ENCODE data around the gene DCAF4L1.

Gene DCAF4L1

GRCh38 chr4:41981456-41981855 is at the start of gene DCAF4L1:
Gene DCAF4L1, plus strand, starts transcription at chr4:41981756. Its CDS starts 37 bp downstream, at chr4:41981793.
- DNase-seq (ENCODE audit: low read depth): no peak

- no peak for DNase-seq (ENCODE audit: low read depth)
Observed at GRCh38 chr4:41932988-41933387, 48.6 kb upstream of the DCAF4L1 start.

- no peak for DNase-seq (ENCODE audit: low read depth)
Observed at GRCh38 chr4:41933997-41934503, 47.5 kb upstream of the DCAF4L1 start.

GRCh38 chr4:41934514-41934900 is 47.0 kb upstream of the DCAF4L1 start:
- no peak for DNase-seq (ENCODE audit: low read depth)

- peak; percentile 65 for DNase-seq (ENCODE audit: low read depth)
Observed at GRCh38 chr4:41934901-41935651, 46.5 kb upstream of the DCAF4L1 start, which contains the start of gene TMEM33. Gene TMEM33, plus strand, starts transcription at chr4:41935429. Its CDS starts 56 bp downstream, at chr4:41935485.

GRCh38 chr4:41935652-41936021 is 45.9 kb upstream of the DCAF4L1 start:
- DNase-seq (ENCODE audit: low read depth): no peak

GRCh38 chr4:41939016-41939626 is 42.4 kb upstream of the DCAF4L1 start:
- DNase-seq (ENCODE audit: low read depth): no peak

GRCh38 chr4:41940834-41941233 is 40.7 kb upstream of the DCAF4L1 start:
- DNase-seq (ENCODE audit: low read depth): no peak

GRCh38 chr4:41943506-41943905 is 38.0 kb upstream of the DCAF4L1 start:
- no peak for DNase-seq (ENCODE audit: low read depth)

GRCh38 chr4:41944089-41944488 is 37.5 kb upstream of the DCAF4L1 start:
- no peak for DNase-seq (ENCODE audit: low read depth)

GRCh38 chr4:41949531-41949930 is 32.0 kb upstream of the DCAF4L1 start:
- DNase-seq (ENCODE audit: low read depth): no peak

- no peak for DNase-seq (ENCODE audit: low read depth)
Observed at GRCh38 chr4:41957634-41958033, 23.9 kb upstream of the DCAF4L1 start.

GRCh38 chr4:41963105-41963504 is 18.5 kb upstream of the DCAF4L1 start:
- no peak for DNase-seq (ENCODE audit: low read depth)

- no peak for DNase-seq (ENCODE audit: low read depth)
Observed at GRCh38 chr4:41964401-41964800, 17.2 kb upstream of the DCAF4L1 start.

GRCh38 chr4:41967392-41967791 is 14.2 kb upstream of the DCAF4L1 start:
- no peak for DNase-seq (ENCODE audit: low read depth)

GRCh38 chr4:41969671-41970070 is 11.9 kb upstream of the DCAF4L1 start:
- DNase-seq (ENCODE audit: low read depth): no peak

- no peak for DNase-seq (ENCODE audit: low read depth)
Observed at GRCh38 chr4:41975341-41975740, 6.2 kb upstream of the DCAF4L1 start.

GRCh38 chr4:41976775-41977516 is 4.6 kb upstream of the DCAF4L1 start:
- DNase-seq (ENCODE audit: low read depth): no peak

- peak; percentile 29 for DNase-seq (ENCODE audit: low read depth)
Observed at GRCh38 chr4:41977709-41978108, 3.8 kb upstream of the DCAF4L1 start.

- no peak for DNase-seq (ENCODE audit: low read depth)
Observed at GRCh38 chr4:41982716-41983115, 1.2 kb downstream of the DCAF4L1 start.

- no peak for DNase-seq (ENCODE audit: low read depth)
Observed at GRCh38 chr4:41985151-41985550, 3.6 kb downstream of the DCAF4L1 start.

- no peak for DNase-seq (ENCODE audit: low read depth)
Observed at GRCh38 chr4:41989994-41990364, 8.4 kb downstream of the DCAF4L1 start.
